Duodenal mucosa (tissue), 2 donors: ENCODE data around the gene ATP5PD.

ENCODE experiments used
- H3K27ac ChIP-seq: one replicate; pipeline ENCODE4 v1.7.0; 2013; ENCODE audit warnings: low read depth, low read length
- H3K27me3 ChIP-seq, 2 donors: one replicate each; pipeline ENCODE4 v1.7.0; 2013; ENCODE audit warnings: low read length in 2 of 2, control low read depth in 1 of 2; ENCODE audit not compliant: insufficient read depth in 2 of 2, control insufficient read depth in 1 of 2
- H3K36me3 ChIP-seq, 2 donors: one replicate each; pipeline ENCODE4 v1.7.0; 2013; ENCODE audit warnings: low read length in 2 of 2, control low read depth in 1 of 2; ENCODE audit not compliant: insufficient read depth in 2 of 2, control insufficient read depth in 1 of 2
- H3K4me1 ChIP-seq, 2 donors: one replicate each; pipeline ENCODE4 v1.7.0; 2013; ENCODE audit warnings: low read length in 2 of 2, control low read depth in 1 of 2; ENCODE audit not compliant: insufficient read depth in 2 of 2, control insufficient read depth in 1 of 2
- H3K4me3 ChIP-seq, 2 donors: one replicate each; pipeline ENCODE4 v1.7.0; 2013; ENCODE audit warnings: low read length in 2 of 2, low read depth in 1 of 2
- H3K9ac ChIP-seq, 2 donors: one replicate each; pipeline ENCODE4 v1.7.0; 2013; ENCODE audit warnings: low read length in 2 of 2, low read depth in 1 of 2
- H3K9me3 ChIP-seq, 2 donors: one replicate each; pipeline ENCODE4 v1.7.0; 2013; ENCODE audit warnings: low read length in 2 of 2, control low read depth in 1 of 2; ENCODE audit not compliant: control insufficient read depth in 1 of 2

The ATP5PD gene

GRCh38 chr17:75046407-75047289 lies at the start of gene ATP5PD, which contains the start of gene KCTD2:
ATP5PD (minus strand) TSS chr17:75046969; CDS start chr17:75042650, 4,319 bp downstream.
KCTD2 (plus strand) TSS chr17:75047225; CDS start chr17:75047251, 26 bp downstream.
- peak within 1 kb of the TSS; percentile 87 to 91 for H3K4me3 ChIP-seq
- H3K9ac ChIP-seq = peak within 1 kb of the TSS; percentile 99
- H3K27me3 ChIP-seq = no peaks in the 10 kb centered on the region
- H3K27ac ChIP-seq = peak within 1 kb of the TSS; percentile 96
- H3K36me3 ChIP-seq = peaks cover 7 to 13% of the 10 kb centered on the region in 2 donors
- peaks cover 16 to 17% of the 10 kb centered on the region in 2 donors for H3K4me1 ChIP-seq
- no peaks in the 10 kb centered on the region for H3K9me3 ChIP-seq

- Histone ChIP-seq H3K4me1 (peaks cover 31 to 42% of the 10 kb centered on the region in 2 donors), H3K36me3 (peaks cover 0 to 29% of the 10 kb centered on the region in 2 donors), H3K27ac (peak overlapping the region; percentile 77), H3K4me3 (no peak overlapping the region), H3K27me3 (no peaks in the 10 kb centered on the region), H3K9me3 (no peaks in the 10 kb centered on the region), H3K9ac (no peak overlapping the region)
Measured at GRCh38 chr17:75096082-75096625, 49.4 kb upstream of the ATP5PD start.

GRCh38 chr17:75094871-75095399 lies 48.2 kb upstream of the ATP5PD start:
- H3K9ac ChIP-seq = no peak overlapping the region
- no peak overlapping the region for H3K27ac ChIP-seq
- H3K36me3 ChIP-seq = peaks cover 0 to 21% of the 10 kb centered on the region in 2 donors
- H3K4me3 ChIP-seq = no peak overlapping the region
- H3K9me3 ChIP-seq = no peaks in the 10 kb centered on the region
- peaks cover 36 to 50% of the 10 kb centered on the region in 2 donors for H3K4me1 ChIP-seq
- no peaks in the 10 kb centered on the region for H3K27me3 ChIP-seq

- no peaks in the 10 kb centered on the region for H3K27me3 ChIP-seq
- peaks cover 44 to 58% of the 10 kb centered on the region in 2 donors for H3K4me1 ChIP-seq
- peak overlapping the region; percentile 32 for H3K27ac ChIP-seq
- peak overlapping the region; percentile 51 to 65 for H3K9ac ChIP-seq
- no peaks in the 10 kb centered on the region for H3K9me3 ChIP-seq
- peaks cover 0 to 13% of the 10 kb centered on the region in 2 donors for H3K36me3 ChIP-seq
- H3K4me3 ChIP-seq = no peak overlapping the region
Measured at GRCh38 chr17:75093548-75094158, 46.9 kb upstream of the ATP5PD start.

- peak overlapping the region; percentile 11 to 60 for H3K4me3 ChIP-seq
- H3K36me3 ChIP-seq = no peaks in the 10 kb centered on the region
- no peaks in the 10 kb centered on the region for H3K27me3 ChIP-seq
- peaks cover 53 to 70% of the 10 kb centered on the region in 2 donors for H3K4me1 ChIP-seq
- H3K27ac ChIP-seq = peak overlapping the region; percentile 95
- H3K9me3 ChIP-seq = no peaks in the 10 kb centered on the region
- H3K9ac ChIP-seq = peak overlapping the region; percentile 65 to 70
Measured at GRCh38 chr17:75091855-75092327, 45.1 kb upstream of the ATP5PD start.

GRCh38 chr17:75090871-75091854 lies 44.4 kb upstream of the ATP5PD start:
- H3K9me3 ChIP-seq = no peaks in the 10 kb centered on the region
- H3K4me1 ChIP-seq = peaks cover 60 to 76% of the 10 kb centered on the region in 2 donors
- H3K4me3 ChIP-seq = peak overlapping the region; percentile 11 to 60
- H3K36me3 ChIP-seq = no peaks in the 10 kb centered on the region
- no peaks in the 10 kb centered on the region for H3K27me3 ChIP-seq
- H3K9ac ChIP-seq = peak overlapping the region; percentile 65 to 70
- peak overlapping the region; percentile 95 for H3K27ac ChIP-seq

- Histone ChIP-seq H3K27ac (peak overlapping the region; percentile 94), H3K36me3 (no peaks in the 10 kb centered on the region), H3K9ac (peak overlapping the region; percentile 75 to 92), H3K4me3 (peak overlapping the region; percentile 73 to 83), H3K27me3 (no peaks in the 10 kb centered on the region), H3K9me3 (no peaks in the 10 kb centered on the region), H3K4me1 (peaks cover 62 to 68% of the 10 kb centered on the region in 2 donors)
Measured at GRCh38 chr17:75088465-75089417, 42.0 kb upstream of the ATP5PD start.

GRCh38 chr17:75087558-75088453 lies 41.0 kb upstream of the ATP5PD start, which contains the start of gene SLC16A5:
SLC16A5 (plus strand) TSS chr17:75087954; CDS start chr17:75093637, 5,683 bp downstream.
- Histone ChIP-seq H3K9me3 (no peaks in the 10 kb centered on the region), H3K27me3 (no peaks in the 10 kb centered on the region), H3K4me3 (peak within 1 kb of the TSS; percentile 73 to 83), H3K4me1 (peaks cover 54 to 60% of the 10 kb centered on the region in 2 donors), H3K36me3 (no peaks in the 10 kb centered on the region), H3K27ac (peak within 1 kb of the TSS; percentile 94), H3K9ac (peak within 1 kb of the TSS; percentile 75 to 92)
